Measurements from ENCODE around the gene WDR93.

DNA sequence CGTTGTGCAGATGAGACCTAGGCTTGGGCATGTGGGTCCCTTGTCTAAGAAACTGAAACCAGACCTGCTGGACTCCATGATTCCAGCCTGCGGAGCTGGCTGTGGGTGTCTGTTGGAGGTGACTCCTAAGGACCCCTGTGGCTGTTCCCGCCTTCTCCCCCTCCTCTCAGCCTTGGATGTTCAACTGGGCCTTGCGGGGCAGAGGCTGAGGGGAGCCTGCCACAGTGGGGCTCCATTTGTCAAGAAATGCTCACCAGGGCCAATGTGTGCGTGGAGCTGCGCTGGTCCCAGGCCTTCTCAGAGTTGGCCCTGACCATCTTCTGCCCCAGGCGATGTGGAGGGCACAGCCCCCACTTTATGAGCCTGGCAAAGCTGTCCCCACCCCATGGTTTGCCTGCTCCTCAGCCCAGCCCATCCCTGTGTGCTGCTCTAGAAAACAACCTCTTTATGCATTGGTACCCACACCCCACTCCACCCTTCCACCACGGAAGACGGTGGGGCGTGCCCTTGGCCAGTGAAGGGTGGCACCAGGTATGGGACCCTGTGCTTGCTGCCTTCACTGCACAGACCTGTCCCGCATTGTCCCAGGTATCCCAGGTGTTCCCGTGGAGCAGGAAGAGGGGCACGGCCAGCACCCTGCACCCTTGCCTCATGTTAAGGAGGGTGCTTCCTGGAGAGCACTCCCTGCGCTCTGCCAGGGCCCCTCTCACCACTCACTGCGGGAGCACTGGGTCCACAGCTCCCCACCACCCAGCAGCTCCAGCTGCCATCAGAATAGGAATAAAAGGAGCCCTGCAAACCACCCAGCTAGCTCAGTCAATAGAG is 93.5 kb downstream of the WDR93 start:
- TF ChIP-seq POLR2AphosphoS5 (IDR thresholded peaks at IDR 0.05; ENCODE audit: borderline replicate concordance, low read depth, low read length) = no peak
- TF ChIP-seq EZH2 (IDR thresholded peaks at IDR 0.05) = no peak
- TF ChIP-seq FOXP2 (optimal IDR thresholded peaks at IDR 0.05; ENCODE audit: control extremely low read depth, extremely low read length, insufficient read depth) = no peak
